ENCODE results near the gene TUT7. TPM values are rescaled to one million over a fixed set of nuclear protein-coding genes. Genes with fewer than 3 reads are reported as not detected.
A peak's percentile ranks its signal among the peaks of the same experiment; 100 is the strongest.
"Not testable (repeated sequence)": the region's sequence is repeated elsewhere in the genome, so short reads cannot be mapped to it uniquely, and the experiment has no call there.

Gene TUT7
- total RNA-seq, 1 donor = 39.8 TPM

GRCh38 chr9:86389628-86390027, 35.4 kb upstream of the TUT7 start:
- no peaks in the 10 kb centered on the region for H4K20me1 ChIP-seq (ENCODE audit: insufficient read depth, low read length)
- no peaks in the 10 kb centered on the region for H3K9me3 ChIP-seq (ENCODE audit: low read depth, low read length)
- TF ChIP-seq, protein P1, sequence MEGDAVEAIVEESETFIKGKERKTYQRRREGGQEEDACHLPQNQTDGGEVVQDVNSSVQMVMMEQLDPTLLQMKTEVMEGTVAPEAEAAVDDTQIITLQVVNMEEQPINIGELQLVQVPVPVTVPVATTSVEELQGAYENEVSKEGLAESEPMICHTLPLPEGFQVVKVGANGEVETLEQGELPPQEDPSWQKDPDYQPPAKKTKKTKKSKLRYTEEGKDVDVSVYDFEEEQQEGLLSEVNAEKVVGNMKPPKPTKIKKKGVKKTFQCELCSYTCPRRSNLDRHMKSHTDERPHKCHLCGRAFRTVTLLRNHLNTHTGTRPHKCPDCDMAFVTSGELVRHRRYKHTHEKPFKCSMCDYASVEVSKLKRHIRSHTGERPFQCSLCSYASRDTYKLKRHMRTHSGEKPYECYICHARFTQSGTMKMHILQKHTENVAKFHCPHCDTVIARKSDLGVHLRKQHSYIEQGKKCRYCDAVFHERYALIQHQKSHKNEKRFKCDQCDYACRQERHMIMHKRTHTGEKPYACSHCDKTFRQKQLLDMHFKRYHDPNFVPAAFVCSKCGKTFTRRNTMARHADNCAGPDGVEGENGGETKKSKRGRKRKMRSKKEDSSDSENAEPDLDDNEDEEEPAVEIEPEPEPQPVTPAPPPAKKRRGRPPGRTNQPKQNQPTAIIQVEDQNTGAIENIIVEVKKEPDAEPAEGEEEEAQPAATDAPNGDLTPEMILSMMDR (IDR thresholded peaks at IDR 0.05; ENCODE audit: extremely low read depth, low read depth, low read length) = no peak
- no peak overlapping the region for H3K27ac ChIP-seq (ENCODE audit: low read depth, low read length)
- H3K4me2 ChIP-seq (ENCODE audit: insufficient read depth, low read length) = no peak overlapping the region
- no peaks in the 10 kb centered on the region for H3K36me3 ChIP-seq (ENCODE audit: insufficient read depth, low read length)
- H3K27me3 ChIP-seq (ENCODE audit: insufficient read depth, low read length) = no peaks in the 10 kb centered on the region
- DNase-seq (ENCODE audit: insufficient read length, low spot score, missing footprints) = peak; percentile 1
- H3K79me2 ChIP-seq (ENCODE audit: insufficient read depth, low read length) = no peaks in the 10 kb centered on the region
- H3K4me3 ChIP-seq (ENCODE audit: insufficient read depth, low read length) = no peak overlapping the region
- no peak overlapping the region for H2AFZ ChIP-seq (ENCODE audit: low read length)
- no peaks in the 10 kb centered on the region for H3K4me1 ChIP-seq (ENCODE audit: insufficient read depth, low read length)

DNA sequence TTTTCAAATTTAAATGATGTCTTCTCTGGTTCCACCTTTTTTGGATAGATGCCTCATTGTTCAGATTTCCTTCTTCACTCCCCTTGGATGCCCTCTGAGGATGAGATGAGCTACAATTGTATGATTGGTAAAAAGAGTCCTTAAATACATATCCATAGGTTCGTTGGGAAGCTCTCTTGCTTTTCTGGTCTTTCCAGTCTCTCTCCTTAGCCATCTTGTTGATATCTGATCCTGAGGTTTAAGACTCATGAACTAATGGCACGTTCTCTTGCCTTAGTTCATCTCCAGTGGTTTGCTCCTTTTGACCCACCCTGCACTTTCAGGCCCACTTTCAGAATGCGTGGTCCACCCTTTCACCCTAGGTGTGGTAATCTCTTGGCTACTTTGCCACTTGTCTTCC, 33.2 kb upstream of the TUT7 start:
- H3K79me2 ChIP-seq (ENCODE audit: insufficient read depth, low read length) = no peaks in the 10 kb centered on the region
- H2AFZ ChIP-seq (ENCODE audit: low read length) = no peak overlapping the region
- H3K4me3 ChIP-seq (ENCODE audit: insufficient read depth, low read length) = no peak overlapping the region
- no peaks in the 10 kb centered on the region for H4K20me1 ChIP-seq (ENCODE audit: insufficient read depth, low read length)
- DNase-seq (ENCODE audit: insufficient read length, low spot score, missing footprints) = no peak
- no peak overlapping the region for H3K4me2 ChIP-seq (ENCODE audit: insufficient read depth, low read length)
- no peaks in the 10 kb centered on the region for H3K4me1 ChIP-seq (ENCODE audit: insufficient read depth, low read length)
- H3K27ac ChIP-seq (ENCODE audit: low read depth, low read length) = no peak overlapping the region
- TF ChIP-seq, protein P1 (IDR thresholded peaks at IDR 0.05; ENCODE audit: extremely low read depth, low read depth, low read length) = no peak
- H3K36me3 ChIP-seq (ENCODE audit: insufficient read depth, low read length) = no peaks in the 10 kb centered on the region
- no peaks in the 10 kb centered on the region for H3K27me3 ChIP-seq (ENCODE audit: insufficient read depth, low read length)
- H3K9me3 ChIP-seq (ENCODE audit: low read depth, low read length) = no peaks in the 10 kb centered on the region

- not testable (repeated sequence) for H3K4me2 ChIP-seq (ENCODE audit: insufficient read depth, low read length); H3K27ac ChIP-seq (ENCODE audit: low read depth, low read length); H3K4me1 ChIP-seq (ENCODE audit: insufficient read depth, low read length); H3K36me3 ChIP-seq (ENCODE audit: insufficient read depth, low read length); H3K79me2 ChIP-seq (ENCODE audit: insufficient read depth, low read length); H2AFZ ChIP-seq (ENCODE audit: low read length); H3K4me3 ChIP-seq (ENCODE audit: insufficient read depth, low read length); H4K20me1 ChIP-seq (ENCODE audit: insufficient read depth, low read length); H3K27me3 ChIP-seq (ENCODE audit: insufficient read depth, low read length); H3K9me3 ChIP-seq (ENCODE audit: low read depth, low read length); DNase-seq (ENCODE audit: insufficient read length, low spot score, missing footprints)
These were observed 28.8 kb upstream of the TUT7 start for GRCh38 chr9:86383000-86383399.

DNA sequence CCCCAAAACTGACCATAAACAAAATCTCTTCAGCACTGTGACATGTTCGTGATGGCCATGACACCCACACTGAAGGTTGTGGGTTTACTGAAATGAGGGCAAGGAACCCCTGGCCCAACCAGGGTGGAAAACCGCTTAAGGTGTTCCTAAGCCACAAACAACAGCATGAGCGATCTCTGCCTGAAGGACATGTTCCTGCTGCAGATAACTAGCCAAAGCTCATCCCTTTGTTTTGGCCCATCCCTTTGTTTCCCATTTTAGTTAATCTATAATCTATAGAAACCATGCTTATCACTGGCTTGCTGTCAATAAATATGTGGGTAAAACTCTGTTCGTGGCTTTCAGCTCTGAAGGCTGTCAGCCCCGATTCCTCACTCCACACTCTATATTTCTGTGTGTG, 21.8 kb upstream of the TUT7 start:
- no peaks in the 10 kb centered on the region for H3K4me1 ChIP-seq (ENCODE audit: insufficient read depth, low read length)
- no peak overlapping the region for H3K4me2 ChIP-seq (ENCODE audit: insufficient read depth, low read length)
- H3K36me3 ChIP-seq (ENCODE audit: insufficient read depth, low read length) = no peaks in the 10 kb centered on the region
- TF ChIP-seq, protein P1 (IDR thresholded peaks at IDR 0.05; ENCODE audit: extremely low read depth, low read depth, low read length) = no peak
- no peaks in the 10 kb centered on the region for H3K27me3 ChIP-seq (ENCODE audit: insufficient read depth, low read length)
- H3K9me3 ChIP-seq (ENCODE audit: low read depth, low read length) = no peaks in the 10 kb centered on the region
- DNase-seq (ENCODE audit: insufficient read length, low spot score, missing footprints) = no peak
- H2AFZ ChIP-seq (ENCODE audit: low read length) = no peak overlapping the region
- H4K20me1 ChIP-seq (ENCODE audit: insufficient read depth, low read length) = no peaks in the 10 kb centered on the region
- no peak overlapping the region for H3K4me3 ChIP-seq (ENCODE audit: insufficient read depth, low read length)
- no peak overlapping the region for H3K27ac ChIP-seq (ENCODE audit: low read depth, low read length)
- H3K79me2 ChIP-seq (ENCODE audit: insufficient read depth, low read length) = no peaks in the 10 kb centered on the region
